Epidermal melanocyte (primary cell): ENCODE results near the gene KLHL7.
"Not testable (repeated sequence)": the region's sequence is repeated elsewhere in the genome, so short reads cannot be mapped to it uniquely, and the experiment has no call there.

Source experiments
- DNase-seq: peaks from one replicate; pipeline ENCODE4 v3.0.0; 2011; ENCODE audit warnings: low spot score; ENCODE audit not compliant: insufficient read length

Gene KLHL7

GRCh38 chr7:23214423-23214822, 108.8 kb downstream of the KLHL7 start:
- no peak for DNase-seq

GRCh38 chr7:23214938-23215337, 109.4 kb downstream of the KLHL7 start:
- no peak for DNase-seq

DNA sequence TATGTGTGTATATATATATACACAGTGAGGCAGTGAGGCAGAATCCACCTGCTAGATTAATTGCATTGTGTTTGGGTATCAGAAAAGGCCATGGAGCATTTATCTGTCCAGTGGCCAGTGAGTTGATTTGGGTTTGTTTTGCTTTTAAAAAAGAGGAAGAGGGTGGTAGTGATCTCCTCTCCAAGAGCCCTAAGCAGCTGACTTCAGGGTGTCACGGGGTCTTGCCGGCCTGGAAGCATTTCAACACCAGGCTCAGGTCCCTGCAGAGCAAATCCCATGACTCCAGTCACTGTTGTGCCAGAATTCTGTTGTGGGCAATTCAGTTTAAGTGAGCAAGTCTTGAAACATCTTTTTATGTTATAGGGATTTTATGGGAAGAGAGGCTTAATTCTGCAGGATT, 110.4 kb downstream of the KLHL7 start:
- DNase-seq = no peak

DNA sequence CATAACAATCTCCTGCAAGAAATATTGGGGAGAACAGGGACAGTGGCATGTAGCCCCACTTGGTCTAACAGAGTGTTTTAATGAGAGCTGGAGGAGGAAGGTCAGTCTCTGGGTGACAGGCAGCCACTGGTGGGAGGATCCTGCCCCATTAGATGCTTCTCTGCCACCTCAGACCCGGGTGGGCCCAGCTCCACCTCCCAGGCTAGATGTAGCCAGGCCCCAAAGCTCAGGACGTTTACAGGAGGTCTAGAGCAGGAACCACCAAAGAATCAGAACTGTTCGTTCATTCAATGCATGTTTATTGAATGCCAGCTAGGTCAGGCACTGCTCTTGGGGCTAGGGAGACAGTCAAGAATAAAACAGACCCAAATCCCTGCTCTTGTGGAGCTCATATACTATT, 112.6 kb downstream of the KLHL7 start:
- DNase-seq = no peak

DNA sequence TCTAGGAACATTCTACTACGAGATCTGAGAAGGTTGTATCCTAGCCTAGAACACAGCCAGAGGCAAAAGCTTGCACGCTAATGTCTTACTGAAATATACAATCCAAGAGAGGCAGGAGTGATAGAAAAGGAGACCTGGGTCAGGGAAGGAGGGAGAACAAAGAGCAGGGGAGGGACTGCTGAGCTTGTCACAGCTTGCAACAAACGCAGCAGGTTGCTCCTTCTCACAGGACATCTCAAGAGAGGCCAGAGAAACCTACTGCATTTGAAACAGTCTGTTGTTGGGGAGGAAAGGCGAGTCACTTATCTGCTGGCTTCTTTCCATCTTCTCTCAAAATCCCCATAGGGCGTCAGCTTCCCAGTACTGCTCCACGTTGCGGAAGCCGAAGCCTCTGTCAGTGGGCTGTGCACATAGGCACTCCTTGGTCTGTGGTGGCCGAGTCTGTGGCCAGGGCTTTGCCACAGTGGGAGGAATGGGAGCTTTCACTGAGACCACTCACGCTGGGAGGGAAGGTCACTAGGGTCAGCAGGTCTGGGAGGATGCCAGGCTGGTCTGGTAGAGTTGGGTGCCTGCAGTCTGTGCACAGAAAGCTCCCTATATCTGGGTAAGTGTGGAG, 115.2 kb downstream of the KLHL7 start:
- no peak for DNase-seq

DNA sequence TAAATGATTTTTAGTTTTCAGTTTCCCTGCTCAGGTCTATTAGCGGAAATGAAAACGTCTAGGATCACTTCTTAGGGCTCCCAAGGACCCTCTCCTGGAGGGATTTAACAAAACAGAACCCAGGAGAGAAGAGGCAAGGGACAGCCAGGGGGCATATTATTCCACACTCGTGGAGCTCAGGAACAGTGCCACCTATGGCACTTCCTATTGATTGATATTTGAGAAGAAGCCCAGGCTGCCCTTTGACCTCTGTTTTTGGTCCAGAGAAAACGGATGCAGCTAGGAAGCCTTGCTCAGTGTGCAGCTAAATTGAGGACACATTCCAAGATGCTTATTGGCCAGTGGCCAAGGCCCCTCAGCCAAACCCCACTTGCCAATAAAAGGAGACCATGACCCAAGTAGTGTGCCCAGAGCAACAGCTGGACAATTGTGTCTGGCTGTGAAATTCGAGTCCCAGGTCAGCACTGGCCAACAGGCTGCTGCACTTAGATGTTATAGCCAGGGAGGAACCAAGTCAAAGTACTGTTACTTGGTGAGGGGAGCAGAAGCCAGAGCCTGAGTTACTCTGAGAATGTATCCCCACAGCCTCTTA, 117.0 kb downstream of the KLHL7 start:
- no peak for DNase-seq

DNA sequence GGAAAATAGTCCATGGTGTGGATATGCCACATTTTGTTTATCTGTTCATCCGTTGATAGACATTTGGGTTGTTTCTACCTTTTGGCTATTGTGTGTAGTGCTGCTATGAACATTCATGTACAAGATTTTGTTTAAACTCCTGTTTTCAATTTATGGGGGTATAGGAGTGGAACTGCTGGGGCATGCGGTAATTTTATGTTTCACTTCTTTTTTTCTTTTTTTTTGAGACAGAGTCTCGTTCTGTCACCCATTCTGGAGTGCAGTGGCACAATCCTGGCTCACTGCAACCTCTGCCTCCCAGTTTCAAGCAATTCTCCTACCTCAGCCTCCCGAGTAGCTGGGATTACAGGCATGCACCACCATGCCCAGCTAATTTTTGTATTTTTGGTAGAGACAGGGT, 118.8 kb downstream of the KLHL7 start:
- not testable (repeated sequence) for DNase-seq

DNA sequence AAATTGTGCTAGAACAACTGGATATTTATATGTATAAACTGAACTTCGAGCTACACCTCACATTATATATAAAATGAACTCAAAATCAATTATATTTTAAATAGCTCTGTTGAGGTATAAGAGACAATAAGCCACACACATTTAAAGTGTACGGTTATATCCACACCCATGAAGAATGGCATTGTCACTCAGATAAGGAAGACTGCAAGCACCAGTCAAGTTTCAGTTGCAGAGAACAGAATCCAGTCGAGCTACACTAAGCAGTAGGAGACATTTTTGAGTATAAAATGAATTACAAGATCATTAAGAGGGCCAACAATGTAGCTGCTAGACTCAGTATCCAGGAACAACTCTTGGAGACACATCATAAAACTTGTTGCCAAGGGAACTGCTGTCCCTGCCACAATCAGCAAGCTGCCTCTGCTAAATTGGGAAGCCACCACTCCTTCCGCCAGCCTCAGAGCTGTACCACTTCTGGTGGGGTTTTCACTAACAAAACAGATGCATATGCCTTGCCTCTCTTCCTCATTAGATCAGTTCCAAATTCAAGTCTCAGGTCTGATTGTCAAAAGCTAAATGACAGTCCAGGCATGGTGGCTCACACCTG, 121.4 kb downstream of the KLHL7 start:
- DNase-seq = no peak
